ENCODE data around the gene NTM.

The NTM gene

GRCh38 chr11:131689049-131689925, 318.9 kb downstream of the NTM start:
- H3K4me1 ChIP-seq (ENCODE audit: control insufficient read depth, insufficient read depth, low read depth, low read length) = peaks cover 2% of the 10 kb centered on the region
- no peak overlapping the region for H3K27ac ChIP-seq (ENCODE audit: low read length, poor library complexity, severe bottlenecking)
- H3K14ac ChIP-seq (ENCODE audit: low read length in 2 of 2) = no peak overlapping the region
- no peak overlapping the region for H3K9ac ChIP-seq (ENCODE audit: low read length)
- H2BK5ac ChIP-seq (ENCODE audit: low read depth, low read length, poor library complexity, severe bottlenecking) = no peak overlapping the region
- H2BK120ac ChIP-seq (ENCODE audit: low read depth, low read length) = no peak overlapping the region
- H2AFZ ChIP-seq (ENCODE audit: low read depth, low read length) = no peak overlapping the region
- no peak overlapping the region for H2AK5ac ChIP-seq (ENCODE audit: low read length, severe bottlenecking)
- H4K91ac ChIP-seq (ENCODE audit: low read length) = no peak overlapping the region
- H3K36me3 ChIP-seq (ENCODE audit: control insufficient read depth in 1 of 2, insufficient read depth in 2 of 2, low read depth in 1 of 2, low read length in 2 of 2) = no peaks in the 10 kb centered on the region
- no peak overlapping the region for H3K18ac ChIP-seq (ENCODE audit: low read depth in 1 of 2, low read length in 2 of 2)
- DNase-seq = no peak
- H2BK12ac ChIP-seq (ENCODE audit: low read length in 2 of 2) = no peak overlapping the region
- no peak overlapping the region for H3K4me2 ChIP-seq (ENCODE audit: low read length, poor library complexity, severe bottlenecking)
- H3K4ac ChIP-seq (ENCODE audit: low read depth in 1 of 2, low read length in 2 of 2) = no peak overlapping the region
- H4K8ac ChIP-seq (ENCODE audit: low read length) = no peak overlapping the region
- H3K23ac ChIP-seq (ENCODE audit: low read length in 2 of 2) = no peak overlapping the region
- peaks cover 17 to 45% of the 10 kb centered on the region in 2 experiments for H3K27me3 ChIP-seq (ENCODE audit: control insufficient read depth in 1 of 2, insufficient read depth in 1 of 2, low read length in 2 of 2)
- 91% methylated on average over 8 of the region's 10 CpGs for WGBS
- no peak overlapping the region for H2BK15ac ChIP-seq (ENCODE audit: low read depth, poor library complexity, severe bottlenecking)
- no peaks in the 10 kb centered on the region for H3K9me3 ChIP-seq (ENCODE audit: control insufficient read depth, low read length)
- H3K4me3 ChIP-seq (ENCODE audit: insufficient read depth in 1 of 2, low read depth in 1 of 2, low read length in 2 of 2) = no peak overlapping the region
- no peaks in the 10 kb centered on the region for H3K79me1 ChIP-seq (replicated peaks; ENCODE audit: low read length, poor library complexity, severe bottlenecking)

DNA sequence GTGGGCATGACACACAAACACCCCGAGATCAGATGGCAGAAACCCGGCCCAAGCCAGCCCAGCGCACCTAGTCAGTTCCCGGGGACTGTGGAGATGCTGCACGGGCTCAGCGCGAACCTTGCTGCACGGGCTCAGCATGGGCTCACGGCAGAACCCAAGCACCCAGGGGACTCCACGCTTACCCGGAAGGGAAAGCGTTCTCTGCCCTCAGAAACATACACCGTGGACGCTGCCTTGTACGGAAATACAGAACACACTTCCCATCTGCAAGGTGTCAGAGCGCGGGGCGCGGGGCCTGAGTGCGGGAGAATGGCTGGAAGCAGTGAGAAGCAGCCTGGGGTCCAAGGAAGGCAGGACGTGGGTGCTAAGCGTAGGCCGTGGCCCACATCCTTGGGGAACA, 319.9 kb downstream of the NTM start:
- H3K23ac ChIP-seq (ENCODE audit: low read length in 2 of 2) = no peak overlapping the region
- H3K27me3 ChIP-seq (ENCODE audit: control insufficient read depth in 1 of 2, insufficient read depth in 1 of 2, low read length in 2 of 2) = peaks cover 12 to 47% of the 10 kb centered on the region in 2 experiments
- no peak overlapping the region for H2BK15ac ChIP-seq (ENCODE audit: low read depth, poor library complexity, severe bottlenecking)
- no peak for DNase-seq
- H3K4ac ChIP-seq (ENCODE audit: low read depth in 1 of 2, low read length in 2 of 2) = no peak overlapping the region
- no peak overlapping the region for H3K4me3 ChIP-seq (ENCODE audit: insufficient read depth in 1 of 2, low read depth in 1 of 2, low read length in 2 of 2)
- 96% methylated on average over 23 of the region's 23 CpGs for WGBS
- H2BK12ac ChIP-seq (ENCODE audit: low read length in 2 of 2) = no peak overlapping the region
- peaks cover 7% of the 10 kb centered on the region for H3K4me1 ChIP-seq (ENCODE audit: control insufficient read depth, insufficient read depth, low read depth, low read length)
- H4K8ac ChIP-seq (ENCODE audit: low read length) = no peak overlapping the region
- no peak overlapping the region for H3K14ac ChIP-seq (ENCODE audit: low read length in 2 of 2)
- no peak overlapping the region for H4K91ac ChIP-seq (ENCODE audit: low read length)
- no peak overlapping the region for H3K27ac ChIP-seq (ENCODE audit: low read length, poor library complexity, severe bottlenecking)
- no peak overlapping the region for H2AFZ ChIP-seq (ENCODE audit: low read depth, low read length)
- no peak overlapping the region for H2BK120ac ChIP-seq (ENCODE audit: low read depth, low read length)
- no peaks in the 10 kb centered on the region for H3K79me1 ChIP-seq (replicated peaks; ENCODE audit: low read length, poor library complexity, severe bottlenecking)
- no peak overlapping the region for H2AK5ac ChIP-seq (ENCODE audit: low read length, severe bottlenecking)
- no peak overlapping the region for H3K9ac ChIP-seq (ENCODE audit: low read length)
- H3K9me3 ChIP-seq (ENCODE audit: control insufficient read depth, low read length) = no peaks in the 10 kb centered on the region
- no peak overlapping the region for H3K4me2 ChIP-seq (ENCODE audit: low read length, poor library complexity, severe bottlenecking)
- H2BK5ac ChIP-seq (ENCODE audit: low read depth, low read length, poor library complexity, severe bottlenecking) = no peak overlapping the region
- H3K18ac ChIP-seq (ENCODE audit: low read depth in 1 of 2, low read length in 2 of 2) = no peak overlapping the region
- no peaks in the 10 kb centered on the region for H3K36me3 ChIP-seq (ENCODE audit: control insufficient read depth in 1 of 2, insufficient read depth in 2 of 2, low read depth in 1 of 2, low read length in 2 of 2)

GRCh38 chr11:131690776-131691175, 320.4 kb downstream of the NTM start:
- no peak overlapping the region for H3K4me3 ChIP-seq (ENCODE audit: insufficient read depth in 1 of 2, low read depth in 1 of 2, low read length in 2 of 2)
- no peak overlapping the region for H3K4me2 ChIP-seq (ENCODE audit: low read length, poor library complexity, severe bottlenecking)
- H3K27ac ChIP-seq (ENCODE audit: low read length, poor library complexity, severe bottlenecking) = no peak overlapping the region
- no peak overlapping the region for H2BK12ac ChIP-seq (ENCODE audit: low read length in 2 of 2)
- H2BK5ac ChIP-seq (ENCODE audit: low read depth, low read length, poor library complexity, severe bottlenecking) = no peak overlapping the region
- peaks cover 12 to 51% of the 10 kb centered on the region in 2 experiments for H3K27me3 ChIP-seq (ENCODE audit: control insufficient read depth in 1 of 2, insufficient read depth in 1 of 2, low read length in 2 of 2)
- no peak overlapping the region for H2BK120ac ChIP-seq (ENCODE audit: low read depth, low read length)
- no peak overlapping the region for H3K4ac ChIP-seq (ENCODE audit: low read depth in 1 of 2, low read length in 2 of 2)
- H2AK5ac ChIP-seq (ENCODE audit: low read length, severe bottlenecking) = no peak overlapping the region
- 95% methylated on average over 18 of the region's 18 CpGs for WGBS
- no peak overlapping the region for H3K14ac ChIP-seq (ENCODE audit: low read length in 2 of 2)
- no peak overlapping the region for H4K8ac ChIP-seq (ENCODE audit: low read length)
- no peak overlapping the region for H2BK15ac ChIP-seq (ENCODE audit: low read depth, poor library complexity, severe bottlenecking)
- no peak overlapping the region for H2AFZ ChIP-seq (ENCODE audit: low read depth, low read length)
- H3K79me1 ChIP-seq (replicated peaks; ENCODE audit: low read length, poor library complexity, severe bottlenecking) = no peaks in the 10 kb centered on the region
- no peaks in the 10 kb centered on the region for H3K9me3 ChIP-seq (ENCODE audit: control insufficient read depth, low read length)
- H3K4me1 ChIP-seq (ENCODE audit: control insufficient read depth, insufficient read depth, low read depth, low read length) = peaks cover 7% of the 10 kb centered on the region
- H3K36me3 ChIP-seq (ENCODE audit: control insufficient read depth in 1 of 2, insufficient read depth in 2 of 2, low read depth in 1 of 2, low read length in 2 of 2) = no peaks in the 10 kb centered on the region
- no peak overlapping the region for H3K18ac ChIP-seq (ENCODE audit: low read depth in 1 of 2, low read length in 2 of 2)
- no peak overlapping the region for H3K9ac ChIP-seq (ENCODE audit: low read length)
- DNase-seq = no peak
- H4K91ac ChIP-seq (ENCODE audit: low read length) = no peak overlapping the region
- H3K23ac ChIP-seq (ENCODE audit: low read length in 2 of 2) = no peak overlapping the region

- Histone ChIP-seq H3K18ac (ENCODE audit: low read depth in 1 of 2, low read length in 2 of 2) (no peak overlapping the region), H3K4me2 (ENCODE audit: low read length, poor library complexity, severe bottlenecking) (no peak overlapping the region), H3K14ac (ENCODE audit: low read length in 2 of 2) (no peak overlapping the region), H3K27me3 (ENCODE audit: control insufficient read depth in 1 of 2, insufficient read depth in 1 of 2, low read length in 2 of 2) (peaks cover 12 to 58% of the 10 kb centered on the region in 2 experiments), H3K9ac (ENCODE audit: low read length) (no peak overlapping the region), H3K4ac (ENCODE audit: low read depth in 1 of 2, low read length in 2 of 2) (no peak overlapping the region), H3K27ac (ENCODE audit: low read length, poor library complexity, severe bottlenecking) (no peak overlapping the region), H2BK5ac (ENCODE audit: low read depth, low read length, poor library complexity, severe bottlenecking) (no peak overlapping the region), H2AFZ (ENCODE audit: low read depth, low read length) (no peak overlapping the region), H4K8ac (ENCODE audit: low read length) (no peak overlapping the region), H3K4me1 (ENCODE audit: control insufficient read depth, insufficient read depth, low read depth, low read length) (peaks cover 7% of the 10 kb centered on the region), H2BK15ac (ENCODE audit: low read depth, poor library complexity, severe bottlenecking) (no peak overlapping the region), H2AK5ac (ENCODE audit: low read length, severe bottlenecking) (no peak overlapping the region), H3K23ac (ENCODE audit: low read length in 2 of 2) (no peak overlapping the region), H2BK12ac (ENCODE audit: low read length in 2 of 2) (no peak overlapping the region), H3K36me3 (ENCODE audit: control insufficient read depth in 1 of 2, insufficient read depth in 2 of 2, low read depth in 1 of 2, low read length in 2 of 2) (no peaks in the 10 kb centered on the region), H3K9me3 (ENCODE audit: control insufficient read depth, low read length) (no peaks in the 10 kb centered on the region), H4K91ac (ENCODE audit: low read length) (no peak overlapping the region), H2BK120ac (ENCODE audit: low read depth, low read length) (no peak overlapping the region), H3K4me3 (ENCODE audit: insufficient read depth in 1 of 2, low read depth in 1 of 2, low read length in 2 of 2) (peak overlapping the region in 1 of 2 experiments; percentile 39), H3K79me1 (replicated peaks; ENCODE audit: low read length, poor library complexity, severe bottlenecking) (no peaks in the 10 kb centered on the region)
- 60% methylated on average over 59 of the region's 65 CpGs for WGBS
- no peak for DNase-seq
Measured at GRCh38 chr11:131691181-131692041, 321.0 kb downstream of the NTM start.

All from mesenchymal stem cell (in vitro differentiated cells and primary cell).